H1 (cell line): ENCODE results near the gene KLK5. TPM values are rescaled to one million over a fixed set of nuclear protein-coding genes. Genes with fewer than 3 reads are reported as not detected.

Experiments used
- CTCF ChIA-PET: fragments of 300-600 bp; sonication (Branson Sonifier 250); formaldehyde crosslinking; loops from one replicate; lab custom pipeline; 2021; ENCODE audit not compliant: partially characterized antibody; lab: Charles Lee
- POLR2A ChIA-PET: fragments of 300-600 bp; sonication (Branson Sonifier 250); formaldehyde crosslinking; loops from one replicate; lab custom pipeline; 2021; ENCODE audit warnings: inconsistent platforms; ENCODE audit not compliant: partially characterized antibody; lab: Charles Lee
- DNase-seq, 2 experiments: peaks; one replicate each; pipeline versions ENCODE4 v3.0.0 to v3.0.0-alpha.2; 2010 to 2022; ENCODE audit warnings: low spot score in 2 of 2, low read depth in 1 of 2, mixed read lengths in 1 of 2
- FAIRE-seq: peaks from 2 replicates; lab custom pipeline; 2011; peaks lifted over from hg19 to GRCh38; lab: Jason Lieb, UNC
- H2AFZ ChIP-seq: 2 replicates; pipeline ENCODE4 v1.8.1; 2012; ENCODE audit warnings: low read length, inconsistent platforms
- H2AK5ac ChIP-seq: 2 replicates; pipeline ENCODE4 v1.6.1; 2013; ENCODE audit warnings: low read depth, low read length
- H2BK120ac ChIP-seq: replicated peaks from 2 replicates; pipeline ENCODE3; 2013; ENCODE audit warnings: low read depth, low read length, inconsistent platforms
- H2BK12ac ChIP-seq: 2 replicates; pipeline ENCODE4 v1.6.1; 2013; ENCODE audit warnings: low read depth, low read length
- H2BK15ac ChIP-seq: 2 replicates; pipeline ENCODE4 v1.6.1; 2013; ENCODE audit warnings: low read length
- H2BK20ac ChIP-seq: 2 replicates; pipeline ENCODE4 v1.6.1; 2013; ENCODE audit warnings: low read length
- H2BK5ac ChIP-seq: 2 replicates; pipeline ENCODE4 v1.6.1; 2013; ENCODE audit warnings: low read depth, low read length
- H3K14ac ChIP-seq: 2 replicates; pipeline ENCODE4 v1.6.1; 2013; ENCODE audit warnings: inconsistent platforms; ENCODE audit not compliant: insufficient read length
- H3K18ac ChIP-seq: 2 replicates; pipeline ENCODE4 v1.6.1; 2013; ENCODE audit warnings: low read length; ENCODE audit errors: extremely low read depth
- H3K23ac ChIP-seq: 2 replicates; pipeline ENCODE4 v1.6.1; 2013; ENCODE audit warnings: inconsistent platforms; ENCODE audit not compliant: insufficient read length
- H3K23me2 ChIP-seq: 2 replicates; pipeline ENCODE4 v1.6.1; 2013; ENCODE audit warnings: low read depth, low read length
- H3K27ac ChIP-seq: 2 replicates; pipeline ENCODE4 v1.6.1; 2011; ENCODE audit warnings: low read depth, low read length, inconsistent platforms
- H3K27me3 ChIP-seq, 4 experiments: replicated peaks in 1 of 4; 1 replicate in 1 of 4; 2 replicates in 3 of 4; pipeline versions ENCODE4 v1.6.1 to v1.8.1; 2011 to 2013; ENCODE audit warnings: low read length in 3 of 4, mild to moderate bottlenecking in 3 of 4, inconsistent platforms in 2 of 4, mixed read lengths in 2 of 4, moderate library complexity in 1 of 4; ENCODE audit not compliant: control insufficient read depth in 3 of 4, insufficient read depth in 3 of 4; ENCODE audit errors: extremely low read depth in 1 of 4
- H3K36me3 ChIP-seq, 4 experiments: 2 replicates each; pipeline versions ENCODE4 v1.6.1 to v1.8.1; 2011 to 2013; ENCODE audit warnings: mild to moderate bottlenecking in 4 of 4, low read length in 3 of 4, moderate library complexity in 2 of 4, control low read depth in 1 of 4, inconsistent platforms in 1 of 4; ENCODE audit not compliant: insufficient read depth in 4 of 4, control insufficient read depth in 2 of 4
- H3K4ac ChIP-seq: replicated peaks from 2 replicates; pipeline ENCODE3; 2013; ENCODE audit warnings: low read length, low read depth, mixed read lengths, inconsistent platforms; ENCODE audit not compliant: insufficient read length
- H3K4me1 ChIP-seq, 4 experiments: replicated peaks in 1 of 4; 1 replicate in 1 of 4; 2 replicates in 3 of 4; pipeline versions ENCODE4 v1.6.1 to v1.8.1; 2011 to 2013; ENCODE audit warnings: low read length in 3 of 4, inconsistent platforms in 2 of 4, mixed read lengths in 1 of 4; ENCODE audit not compliant: insufficient read depth in 4 of 4, control insufficient read depth in 3 of 4
- H3K4me2 ChIP-seq, 2 experiments: 2 replicates each; pipeline versions ENCODE4 v1.6.1 to v1.8.1; 2011 to 2013; ENCODE audit warnings: low read depth in 2 of 2, low read length in 2 of 2, control low read depth in 1 of 2, inconsistent platforms in 1 of 2, mild to moderate bottlenecking in 1 of 2; ENCODE audit not compliant: insufficient read depth in 1 of 2
- H3K4me3 ChIP-seq, 4 experiments: fragments of 200-600, 300-600 bp in 1 of 4; sonication (generic), shearing (Covaris generic), sonication (Bioruptor Twin) in 1 of 4; 2 replicates each; pipeline versions ENCODE4 v1.5.1 to v1.8.1; 2011 to 2016; ENCODE audit warnings: low read length in 4 of 4, low read depth in 3 of 4, control low read depth in 2 of 4, inconsistent platforms in 2 of 4, mild to moderate bottlenecking in 2 of 4, mixed read lengths in 1 of 4, moderate library complexity in 1 of 4; ENCODE audit not compliant: insufficient read depth in 2 of 4; ENCODE audit errors: extremely low read depth in 1 of 4
- H3K56ac ChIP-seq: replicated peaks from 2 replicates; pipeline ENCODE3; 2013; ENCODE audit warnings: low read depth, mild to moderate bottlenecking, mixed read lengths, low read length, inconsistent platforms; ENCODE audit not compliant: insufficient read length
- H3K79me1 ChIP-seq: 2 replicates; pipeline ENCODE4 v1.6.1; 2013; ENCODE audit warnings: low read depth, low read length, control low read depth
- H3K79me2 ChIP-seq, 2 experiments: 2 replicates each; pipeline versions ENCODE4 v1.6.1 to v1.8.1; 2012 to 2013; ENCODE audit warnings: low read length in 2 of 2, mild to moderate bottlenecking in 2 of 2, inconsistent platforms in 1 of 2; ENCODE audit not compliant: insufficient read depth in 2 of 2, control insufficient read depth in 1 of 2
- H3K9ac ChIP-seq, 4 experiments: replicated peaks in 1 of 4; 1 replicate in 1 of 4; 2 replicates in 3 of 4; pipeline versions ENCODE4 v1.6.1 to v1.8.1; 2011 to 2013; ENCODE audit warnings: low read depth in 3 of 4, low read length in 3 of 4, control low read depth in 2 of 4, mild to moderate bottlenecking in 2 of 4, moderate library complexity in 2 of 4, inconsistent platforms in 1 of 4; ENCODE audit errors: extremely low read depth in 1 of 4
- H3K9me3 ChIP-seq, 2 experiments: 2 replicates each; pipeline versions ENCODE4 v1.6.1 to v1.8.1; 2012 to 2013; ENCODE audit warnings: mild to moderate bottlenecking in 2 of 2, moderate library complexity in 2 of 2, control low read depth in 1 of 2, inconsistent platforms in 1 of 2, low read depth in 1 of 2, low read length in 1 of 2, mixed read lengths in 1 of 2; ENCODE audit not compliant: insufficient read depth in 2 of 2
- H4K20me1 ChIP-seq, 2 experiments: replicated peaks in 1 of 2; 2 replicates each; pipeline versions ENCODE3 to v1.8.1; 2011 to 2013; ENCODE audit warnings: inconsistent platforms in 2 of 2, low read length in 2 of 2, mild to moderate bottlenecking in 1 of 2; ENCODE audit not compliant: insufficient read depth in 2 of 2, control insufficient read depth in 1 of 2
- H4K5ac ChIP-seq: 2 replicates; pipeline ENCODE4 v1.6.1; 2013; ENCODE audit warnings: low read length, low read depth, mixed read lengths, inconsistent platforms; ENCODE audit not compliant: insufficient read length
- H4K8ac ChIP-seq: 2 replicates; pipeline ENCODE4 v1.8.0; 2013; ENCODE audit warnings: mild to moderate bottlenecking, moderate library complexity, low read length, inconsistent platforms; ENCODE audit not compliant: insufficient read depth; ENCODE audit errors: extremely low read depth
- H4K91ac ChIP-seq: replicated peaks from 2 replicates; pipeline ENCODE3; 2013; ENCODE audit warnings: low read length, mixed read lengths, inconsistent platforms; ENCODE audit not compliant: insufficient read length
- ATF3 ChIP-seq: IDR thresholded peaks from 2 replicates; pipeline ENCODE4 v1.6.1; 2011; ENCODE audit warnings: low read depth, mild to moderate bottlenecking, low read length; ENCODE audit not compliant: insufficient read depth
- CHD2 ChIP-seq: IDR thresholded peaks from 2 replicates; pipeline ENCODE4 v1.6.1; 2012; ENCODE audit warnings: low read length, improper control_type of control experiment
- RFX5 ChIP-seq: IDR thresholded peaks from 2 replicates; pipeline ENCODE4 v1.6.1; 2011; ENCODE audit warnings: low read depth, low read length, improper control_type of control experiment, borderline replicate concordance
- SP1 ChIP-seq: IDR thresholded peaks from 2 replicates; pipeline ENCODE4 v1.6.1; 2011; ENCODE audit warnings: low read depth, low read length
- TEAD4 ChIP-seq: IDR thresholded peaks from 2 replicates; pipeline ENCODE4 v1.6.1; 2012; ENCODE audit warnings: low read depth, low read length, inconsistent platforms, mixed read lengths
- WGBS, 2 experiments: shearing (Covaris generic) in 1 of 2; methylation state at CpG; one replicate each; pipeline versions ENCODE4 v1.1.6 to v1.1.7; 2013 to 2015; ENCODE audit warnings: low lambda C conversion rate in 2 of 2, mixed read lengths in 2 of 2, inconsistent platforms in 1 of 2, low coverage in 1 of 2, missing lambda C conversion rate in 1 of 2; ENCODE audit not compliant: insufficient replicate concordance in 2 of 2, insufficient coverage in 1 of 2, insufficient read length in 1 of 2; ENCODE audit errors: extremely low coverage in 1 of 2, missing lambda C conversion rate in 1 of 2; 5-methylcytosine and 5-hydroxymethylcytosine counted together
- polyA plus RNA-seq, 7 experiments: library from polyadenylated mRNA; depleted of rRNA in 3 of 7; stranded (reverse) in 5 of 7; unstranded in 2 of 7; fragments of >200 nt in 5 of 7; fragments of 200-250 nt in 2 of 7; gene quantifications; 1 replicate in 5 of 7; 2 replicates in 1 of 7; 4 replicates in 1 of 7; pipeline versions ENCODE4 v1.2.1 to v1.2.3, GENCODE V29; 2011 to 2013; ENCODE audit warnings: missing spikeins in 2 of 7, mixed read lengths in 2 of 7
- total RNA-seq: library from RNA; stranded (reverse); fragmentation: NEBNext Ultra II Directional; extraction: Animal tissue kit (Norgen Biotek cat#: 25700); gene quantifications from 2 replicates; pipeline ENCODE4 v1.2.1, GENCODE V29; 2021

The KLK5 gene
- total and polyA plus RNA-seq, 2 of the 8 experiments (the other 6 are each of a cell fraction or from before 2014, with no cell fraction given) = 0.76 to 2.0 TPM

- Histone ChIP-seq H3K79me2 (no peaks in the 10 kb centered on the region), H3K23me2 (no peaks in the 10 kb centered on the region), H3K9ac (no peak overlapping the region), H3K56ac (no peak overlapping the region), H2BK120ac (no peak overlapping the region), H3K18ac (no peak overlapping the region), H2BK20ac (no peak overlapping the region), H3K27ac (no peak overlapping the region), H2BK15ac (no peak overlapping the region), H3K4me3 (no peak overlapping the region), H4K91ac (no peak overlapping the region), H3K4me1 (0 out of 7 replicates have a peak, but pooled peaks cover 0 to 5% (median 0%) of the 10 kb centered on the region in 4 experiments), H3K14ac (no peak overlapping the region), H3K79me1 (no peaks in the 10 kb centered on the region), H3K36me3 (no peaks in the 10 kb centered on the region), H3K27me3 (peaks cover 0 to 3% (median 0%) of the 10 kb centered on the region in 4 experiments; a peak in 1 of 7 replicates), H2AK5ac (no peak overlapping the region), H2BK5ac (no peak overlapping the region), H3K4me2 (no peak overlapping the region), H3K9me3 (no peaks in the 10 kb centered on the region), H2BK12ac (no peak overlapping the region), H2AFZ (no peak overlapping the region), H3K23ac (no peak overlapping the region), H3K4ac (no peak overlapping the region), H4K20me1 (no peaks in the 10 kb centered on the region), H4K8ac (no peak overlapping the region), H4K5ac (no peak overlapping the region)
- TF ChIP-seq CHD2 (no peak), TEAD4 (no peak), RFX5 (no peak), ATF3 (no peak), SP1 (no peak)
- ChIA-PET POLR2A (no interaction called here), CTCF (no interaction called here)
- no peak for DNase-seq
- 47% methylated on average over 4 of the region's 4 CpGs; no CpG with 5 or more reads in 1 of the 2 experiments for WGBS, 2 experiments
- no peak for FAIRE-seq
These were observed 50.2 kb downstream of the KLK5 start for GRCh38 chr19:50902640-50903039.
